ENCODE results near the gene SUSD1. TPM values are rescaled to one million over a fixed set of nuclear protein-coding genes. Genes with fewer than 3 reads are reported as not detected.
A peak's percentile ranks its signal among the peaks of the same experiment; 100 is the strongest.
"Not testable (repeated sequence)": the region's sequence is repeated elsewhere in the genome, so short reads cannot be mapped to it uniquely, and the experiment has no call there.

The SUSD1 gene
- polyA plus RNA-seq (ENCODE audit: low read depth in 6 of 6), result 10 to 100 TPM in 1 of 6 donors, 1 to 10 TPM in 5; 5.1 to 19.4 (median 9.1) TPM

GRCh38 chr9:112174965-112175795 lies at the start of gene SUSD1:
SUSD1 (minus strand) TSS chr9:112175297; CDS start chr9:112175235, 62 bp downstream.
- DNase-seq (peak; percentile 38), ATAC-seq (ENCODE audit: low read depth in 2 of 2) (peak; percentile 62 to 63)
- Mint-ChIP-seq H3K27ac (peak within 1 kb of the TSS; percentile 79 to 94 (median 90)), H3K36me3 (no peaks in the 10 kb centered on the region), H3K27me3 (no peaks in the 10 kb centered on the region), H3K9me3 (no peaks in the 10 kb centered on the region), H3K4me1 (peaks cover 33 to 47% (median 41%) of the 10 kb centered on the region in 3 donors), H3K4me3 (peak within 1 kb of the TSS; percentile 84 to 96 (median 91))

DNA sequence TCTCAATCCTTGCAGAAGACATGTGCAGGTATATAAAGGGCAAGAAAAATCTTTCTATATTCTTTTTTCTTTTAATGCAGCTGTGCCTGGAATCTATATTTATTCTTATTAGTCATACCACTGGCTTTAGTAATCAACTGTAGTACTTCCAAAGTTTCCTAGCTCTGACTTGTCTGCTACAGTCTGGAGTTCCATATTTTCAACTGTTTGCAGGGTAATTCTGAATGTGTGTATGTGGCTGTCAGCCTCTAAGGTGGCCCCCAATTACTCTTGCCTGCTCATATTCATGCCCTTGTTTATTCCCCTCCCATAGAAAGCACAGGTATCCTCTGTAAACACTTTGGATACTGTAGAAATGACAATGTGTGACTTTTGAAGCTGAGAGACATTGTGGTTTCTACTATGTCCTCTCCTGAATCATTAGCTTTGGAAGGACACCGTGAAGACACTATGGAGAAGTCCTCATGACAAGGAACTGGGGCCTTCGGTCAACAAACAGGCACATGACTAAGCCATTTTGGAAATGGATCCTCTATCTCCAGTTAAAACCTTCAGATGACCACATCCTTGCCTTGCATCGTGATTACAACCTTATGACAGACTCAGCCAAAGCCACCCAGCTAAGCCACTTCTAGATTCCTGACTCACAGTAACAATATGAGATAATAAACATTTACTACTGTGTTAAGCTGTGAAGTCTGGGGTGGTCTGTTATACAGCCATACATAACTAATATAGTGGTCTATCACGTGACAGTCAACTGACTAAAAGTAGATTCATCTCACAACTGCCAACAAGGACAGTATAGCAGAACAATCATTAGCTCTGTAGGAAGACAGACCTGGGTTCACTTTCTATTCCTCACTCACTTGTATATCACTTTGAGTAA lies 49.5 kb upstream of the SUSD1 start:
- Mint-ChIP-seq H3K27ac (peak overlapping the region in 3 of 6 donors; percentile 19 to 63 (median 47)), H3K27me3 (no peaks in the 10 kb centered on the region), H3K4me3 (no peak overlapping the region), H3K9me3 (no peaks in the 10 kb centered on the region), H3K36me3 (peaks cover 32 to 37% of the 10 kb centered on the region in 2 donors), H3K4me1 (peaks cover 0 to 11% (median 0%) of the 10 kb centered on the region in 3 donors)
- ATAC-seq (ENCODE audit: low read depth in 2 of 2) (no peak), DNase-seq (no peak)

- ATAC-seq (ENCODE audit: low read depth in 2 of 2) (peak in 1 of 2 donors; percentile 59), DNase-seq (no peak)
- Mint-ChIP-seq H3K4me1 (peaks cover 0 to 24% (median 0%) of the 10 kb centered on the region in 3 donors), H3K36me3 (peaks cover 8 to 28% of the 10 kb centered on the region in 2 donors), H3K27ac (peak overlapping the region in 1 of 6 donors; percentile 39), H3K9me3 (no peaks in the 10 kb centered on the region), H3K27me3 (no peaks in the 10 kb centered on the region), H3K4me3 (no peak overlapping the region)
These were observed 43.8 kb upstream of the SUSD1 start for GRCh38 chr9:112218908-112219307.

- peaks cover 42 to 47% of the 10 kb centered on the region in 2 donors for H3K36me3 Mint-ChIP-seq
- no peaks in the 10 kb centered on the region for H3K27me3 Mint-ChIP-seq
- H3K4me3 Mint-ChIP-seq, result no peak overlapping the region
- peaks cover 6 to 16% (median 9%) of the 10 kb centered on the region in 7 donors for H3K9me3 Mint-ChIP-seq
- H3K4me1 Mint-ChIP-seq, result peaks cover 0 to 3% (median 0%) of the 10 kb centered on the region in 3 donors
- DNase-seq, result no peak
- H3K27ac Mint-ChIP-seq, result no peak overlapping the region
- ATAC-seq (ENCODE audit: low read depth in 2 of 2), result no peak
These were observed 37.8 kb upstream of the SUSD1 start for GRCh38 chr9:112212926-112213325.

DNA sequence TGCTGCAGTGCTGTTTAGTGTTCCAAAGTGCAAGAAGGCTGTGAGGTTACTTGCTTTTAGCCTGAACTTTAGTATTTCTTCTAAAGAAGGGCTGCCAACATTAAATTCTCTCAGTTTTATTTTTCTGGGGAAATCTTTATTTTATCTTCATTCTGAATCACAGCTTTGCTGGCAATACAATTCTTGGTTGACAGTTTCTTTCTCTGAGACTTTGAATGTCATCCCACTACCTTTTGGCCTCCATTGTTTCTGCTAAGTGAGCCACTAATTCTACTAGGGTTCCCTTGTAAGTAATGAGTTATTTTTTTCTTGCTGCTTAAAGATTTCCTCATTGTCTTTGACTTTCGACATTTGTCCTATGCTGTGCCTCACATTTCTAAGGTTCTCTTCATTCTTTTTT lies 32.4 kb upstream of the SUSD1 start:
- peaks cover 11 to 37% (median 22%) of the 10 kb centered on the region in 7 donors for H3K9me3 Mint-ChIP-seq

DNA sequence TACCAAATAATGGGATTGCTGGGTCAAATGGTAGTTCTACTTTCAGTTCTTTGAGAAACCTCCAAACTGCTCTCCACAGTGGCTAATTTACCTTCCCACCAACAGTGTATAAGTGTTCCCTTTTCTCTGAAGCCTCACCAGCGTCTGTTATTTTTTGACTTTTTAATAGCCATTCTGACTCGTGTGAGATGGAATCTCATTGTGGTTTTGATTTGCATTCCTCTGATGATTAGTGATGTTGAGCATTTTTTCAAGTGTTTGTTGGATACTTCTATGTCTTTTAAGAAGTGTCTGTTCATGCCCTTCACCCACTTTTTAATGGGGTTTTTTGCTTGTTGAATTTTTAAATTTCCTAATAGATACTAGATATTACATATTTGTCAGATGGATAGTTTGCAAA lies 28.4 kb upstream of the SUSD1 start:
- ATAC-seq (ENCODE audit: low read depth in 2 of 2) (no peak), DNase-seq (no peak)
- Mint-ChIP-seq H3K4me3 (no peak overlapping the region), H3K27ac (peak overlapping the region in 1 of 6 donors; percentile 22), H3K36me3 (peaks cover 20 to 28% of the 10 kb centered on the region in 2 donors), H3K9me3 (peaks cover 15 to 30% (median 20%) of the 10 kb centered on the region in 7 donors), H3K4me1 (peaks cover 0 to 4% (median 3%) of the 10 kb centered on the region in 3 donors), H3K27me3 (no peaks in the 10 kb centered on the region)

More for the DNA sequence above, 32.4 kb upstream of the SUSD1 start:
- Mint-ChIP-seq H3K4me3 (no peak overlapping the region), H3K27ac (no peak overlapping the region), H3K4me1 (peaks cover 0 to 2% (median 0%) of the 10 kb centered on the region in 3 donors), H3K27me3 (no peaks in the 10 kb centered on the region), H3K36me3 (peaks cover 52 to 59% of the 10 kb centered on the region in 2 donors)
- DNase-seq, result no peak
- ATAC-seq (ENCODE audit: low read depth in 2 of 2), result no peak

GRCh38 chr9:112200711-112201110 lies 25.6 kb upstream of the SUSD1 start:
- Mint-ChIP-seq H3K27me3 (no peaks in the 10 kb centered on the region), H3K27ac (no peak overlapping the region), H3K4me3 (no peak overlapping the region), H3K9me3 (peaks cover 0 to 12% (median 6%) of the 10 kb centered on the region in 7 donors), H3K4me1 (peaks cover 0 to 4% (median 3%) of the 10 kb centered on the region in 3 donors), H3K36me3 (peaks cover 0 to 11% of the 10 kb centered on the region in 2 donors)
- DNase-seq, result no peak
- no peak for ATAC-seq (ENCODE audit: low read depth in 2 of 2)

- Mint-ChIP-seq H3K4me1 (peaks cover 0 to 7% (median 3%) of the 10 kb centered on the region in 3 donors), H3K27ac (peak overlapping the region in 1 of 6 donors; percentile 49), H3K36me3 (no peaks in the 10 kb centered on the region), H3K9me3 (peaks cover 0 to 9% (median 4%) of the 10 kb centered on the region in 7 donors), H3K27me3 (no peaks in the 10 kb centered on the region), H3K4me3 (no peak overlapping the region)
- ATAC-seq (ENCODE audit: low read depth in 2 of 2) (no peak), DNase-seq (no peak)
These were observed 23.5 kb upstream of the SUSD1 start for GRCh38 chr9:112198646-112199045.

- ATAC-seq (ENCODE audit: low read depth in 2 of 2), result no peak
- DNase-seq, result no peak
- Mint-ChIP-seq H3K4me1 (peaks cover 0 to 5% (median 3%) of the 10 kb centered on the region in 3 donors), H3K27ac (peak overlapping the region in 2 of 6 donors; percentile 20 to 88), H3K9me3 (peaks cover 0 to 3% (median 0%) of the 10 kb centered on the region in 7 donors), H3K27me3 (no peaks in the 10 kb centered on the region), H3K4me3 (no peak overlapping the region), H3K36me3 (no peaks in the 10 kb centered on the region)
These were observed 19.9 kb upstream of the SUSD1 start for GRCh38 chr9:112194969-112195431.

DNA sequence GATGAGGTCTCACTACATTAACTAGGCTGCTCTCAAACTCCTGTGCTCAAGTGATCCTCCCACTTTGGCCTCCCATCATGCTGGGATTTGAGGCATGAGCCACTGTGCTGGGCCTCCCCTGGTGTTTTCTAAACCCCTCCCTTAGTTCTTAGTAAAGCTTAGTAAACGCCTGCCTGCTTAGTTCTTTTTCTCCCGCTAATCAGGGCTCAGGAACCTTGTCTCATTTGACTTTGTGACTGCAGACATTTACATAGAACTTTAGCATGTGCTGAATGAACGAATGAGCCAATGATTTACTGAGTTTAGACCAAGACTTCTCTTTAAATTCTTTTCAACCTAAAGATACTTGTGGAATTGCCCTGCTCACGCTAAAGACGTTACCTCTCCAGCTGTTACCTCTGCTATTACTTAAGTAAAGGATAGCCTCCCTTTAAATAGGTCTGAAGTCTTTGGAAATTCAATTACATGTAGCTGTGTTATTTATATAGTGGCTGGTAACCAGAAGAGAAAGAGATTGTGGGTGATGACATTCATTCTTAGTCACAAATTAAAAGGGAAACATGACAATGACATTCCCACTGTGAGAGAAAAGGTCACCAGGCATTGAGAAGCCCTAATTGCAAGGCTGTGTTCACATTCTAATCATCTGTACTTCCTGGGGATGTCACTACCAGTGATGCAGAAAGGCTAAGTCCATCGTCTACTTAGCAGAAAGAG lies 18.6 kb upstream of the SUSD1 start:
- ATAC-seq (ENCODE audit: low read depth in 2 of 2), result no peak
- Mint-ChIP-seq H3K4me1 (peaks cover 0 to 3% (median 0%) of the 10 kb centered on the region in 3 donors), H3K27ac (no peak overlapping the region), H3K9me3 (peaks cover 0 to 3% (median 0%) of the 10 kb centered on the region in 7 donors), H3K36me3 (no peaks in the 10 kb centered on the region), H3K27me3 (no peaks in the 10 kb centered on the region), H3K4me3 (peak overlapping the region in 1 of 8 donors; percentile 10)
- DNase-seq, result no peak

GRCh38 chr9:112190320-112190719 lies 15.2 kb upstream of the SUSD1 start:
- H3K4me3 Mint-ChIP-seq; ATAC-seq (ENCODE audit: low read depth in 2 of 2); H3K4me1 Mint-ChIP-seq; H3K36me3 Mint-ChIP-seq; H3K27me3 Mint-ChIP-seq; DNase-seq; H3K27ac Mint-ChIP-seq; H3K9me3 Mint-ChIP-seq: not testable (repeated sequence)

- H3K36me3 Mint-ChIP-seq, result no peaks in the 10 kb centered on the region
- no peak overlapping the region for H3K4me3 Mint-ChIP-seq
- DNase-seq, result no peak
- H3K27ac Mint-ChIP-seq, result no peak overlapping the region
- peaks cover 0 to 3% (median 0%) of the 10 kb centered on the region in 7 donors for H3K9me3 Mint-ChIP-seq
- ATAC-seq (ENCODE audit: low read depth in 2 of 2), result no peak
- H3K4me1 Mint-ChIP-seq, result no peaks in the 10 kb centered on the region
- H3K27me3 Mint-ChIP-seq, result no peaks in the 10 kb centered on the region
These were observed 13.8 kb upstream of the SUSD1 start for GRCh38 chr9:112188884-112189283.
